Mesenchymal stem cell (in vitro differentiated cells and primary cell): ENCODE data around the gene PROKR1.
"Not testable (repeated sequence)": the region's sequence is repeated elsewhere in the genome, so short reads cannot be mapped to it uniquely, and the experiment has no call there.

ENCODE experiments used
- DNase-seq: peaks from one replicate; pipeline ENCODE4 v3.0.0-alpha.2; 2013
- H2AFZ ChIP-seq: one replicate; pipeline ENCODE4 v1.6.1; 2013; ENCODE audit warnings: low read depth, mild to moderate bottlenecking, control low read depth, inconsistent platforms, low read length, moderate library complexity
- H2AK5ac ChIP-seq: 2 replicates; pipeline ENCODE4 v1.6.1; 2013; ENCODE audit warnings: low read length, moderate library complexity, mild to moderate bottlenecking, inconsistent platforms; ENCODE audit not compliant: severe bottlenecking
- H2BK120ac ChIP-seq: one replicate; pipeline ENCODE4 v1.6.1; 2013; ENCODE audit warnings: low read depth, mild to moderate bottlenecking, inconsistent platforms, low read length, moderate library complexity
- H2BK12ac ChIP-seq, 2 experiments: one replicate each; pipeline ENCODE4 v1.6.1; 2013; ENCODE audit warnings: inconsistent platforms in 2 of 2, low read length in 2 of 2, mild to moderate bottlenecking in 2 of 2, moderate library complexity in 2 of 2, control low read depth in 1 of 2
- H2BK15ac ChIP-seq: one replicate; pipeline ENCODE4 v1.6.1; 2013; ENCODE audit warnings: mild to moderate bottlenecking, low read depth, inconsistent platforms; ENCODE audit not compliant: poor library complexity, severe bottlenecking
- H2BK5ac ChIP-seq: 2 replicates; pipeline ENCODE4 v1.6.1; 2013; ENCODE audit warnings: low read depth, mild to moderate bottlenecking, low read length, control low read depth, inconsistent platforms; ENCODE audit not compliant: poor library complexity, severe bottlenecking
- H3K14ac ChIP-seq, 2 experiments: one replicate each; pipeline ENCODE4 v1.6.1; 2013; ENCODE audit warnings: inconsistent platforms in 2 of 2, low read length in 2 of 2, control low read depth in 1 of 2, mild to moderate bottlenecking in 1 of 2, moderate library complexity in 1 of 2
- H3K18ac ChIP-seq, 2 experiments: one replicate each; pipeline ENCODE4 v1.6.1; 2013; ENCODE audit warnings: inconsistent platforms in 2 of 2, low read length in 2 of 2, control low read depth in 1 of 2, low read depth in 1 of 2, mild to moderate bottlenecking in 1 of 2
- H3K23ac ChIP-seq, 2 experiments: one replicate each; pipeline ENCODE4 v1.6.1; 2013; ENCODE audit warnings: inconsistent platforms in 2 of 2, low read length in 2 of 2, mild to moderate bottlenecking in 2 of 2, moderate library complexity in 2 of 2, control low read depth in 1 of 2
- H3K27ac ChIP-seq: 2 replicates; pipeline ENCODE4 v1.5.1; 2013; ENCODE audit warnings: mild to moderate bottlenecking, moderate library complexity, low read length, control low read depth, inconsistent platforms; ENCODE audit not compliant: poor library complexity, severe bottlenecking
- H3K27me3 ChIP-seq, 2 experiments: 2 replicates each; pipeline versions ENCODE4 v1.6.1 to v1.7.0; 2013; ENCODE audit warnings: low read length in 2 of 2, mild to moderate bottlenecking in 2 of 2, moderate library complexity in 2 of 2, control low read depth in 1 of 2, inconsistent platforms in 1 of 2; ENCODE audit not compliant: control insufficient read depth in 1 of 2, insufficient read depth in 1 of 2
- H3K36me3 ChIP-seq, 2 experiments: 2 replicates each; pipeline versions ENCODE4 v1.6.1 to v1.7.0; 2013; ENCODE audit warnings: low read length in 2 of 2, control low read depth in 1 of 2, inconsistent platforms in 1 of 2, low read depth in 1 of 2, mild to moderate bottlenecking in 1 of 2; ENCODE audit not compliant: insufficient read depth in 2 of 2, control insufficient read depth in 1 of 2
- H3K4ac ChIP-seq, 2 experiments: one replicate each; pipeline ENCODE4 v1.6.1; 2013; ENCODE audit warnings: inconsistent platforms in 2 of 2, low read length in 2 of 2, mild to moderate bottlenecking in 2 of 2, moderate library complexity in 2 of 2, control low read depth in 1 of 2, low read depth in 1 of 2
- H3K4me1 ChIP-seq: 2 replicates; pipeline ENCODE4 v1.6.1; 2013; ENCODE audit warnings: low read depth, low read length, control low read depth; ENCODE audit not compliant: control insufficient read depth, insufficient read depth
- H3K4me2 ChIP-seq: 2 replicates; pipeline ENCODE4 v1.6.1; 2013; ENCODE audit warnings: low read length, mild to moderate bottlenecking, inconsistent platforms; ENCODE audit not compliant: poor library complexity, severe bottlenecking
- H3K4me3 ChIP-seq, 2 experiments: 2 replicates each; pipeline versions ENCODE4 v1.5.1 to v1.7.0; 2013; ENCODE audit warnings: low read length in 2 of 2, mild to moderate bottlenecking in 2 of 2, control low read depth in 1 of 2, low read depth in 1 of 2; ENCODE audit not compliant: insufficient read depth in 1 of 2
- H3K79me1 ChIP-seq: replicated peaks from 2 replicates; pipeline ENCODE4 v1.6.1; 2013; ENCODE audit warnings: mild to moderate bottlenecking, control low read depth, low read length, inconsistent platforms; ENCODE audit not compliant: poor library complexity, severe bottlenecking
- H3K9ac ChIP-seq: 2 replicates; pipeline ENCODE4 v1.7.0; 2013; ENCODE audit warnings: mild to moderate bottlenecking, low read length, moderate library complexity
- H3K9me3 ChIP-seq: 2 replicates; pipeline ENCODE4 v1.7.0; 2013; ENCODE audit warnings: mild to moderate bottlenecking, low read length; ENCODE audit not compliant: control insufficient read depth
- H4K8ac ChIP-seq: one replicate; pipeline ENCODE4 v1.6.1; 2013; ENCODE audit warnings: inconsistent platforms, mild to moderate bottlenecking, low read length, moderate library complexity
- H4K91ac ChIP-seq: one replicate; pipeline ENCODE4 v1.6.1; 2013; ENCODE audit warnings: mild to moderate bottlenecking, low read length, inconsistent platforms
- WGBS: methylation state at CpG from one replicate; pipeline ENCODE4 v1.1.7; 2013; ENCODE audit warnings: mixed read lengths; 5-methylcytosine and 5-hydroxymethylcytosine counted together

The PROKR1 gene

DNA sequence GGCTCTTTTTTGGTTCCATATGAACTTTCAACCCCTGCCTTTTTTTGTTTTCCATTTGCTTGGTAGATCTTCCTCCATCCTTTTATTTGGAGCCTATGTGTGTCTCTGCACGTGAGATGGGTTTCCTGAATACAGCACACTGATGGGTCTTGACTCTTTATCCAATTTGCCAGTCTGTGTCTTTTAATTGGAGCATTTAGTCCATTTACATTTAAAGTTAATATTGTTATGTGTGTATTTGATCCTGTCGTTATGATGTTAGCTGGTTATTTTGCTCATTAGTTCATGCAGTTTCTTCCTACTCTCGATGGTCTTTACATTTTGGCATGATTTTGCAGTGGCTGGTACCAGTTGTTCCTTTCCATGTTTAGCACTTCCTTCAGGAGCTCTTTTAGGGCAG lies 34.5 kb downstream of the PROKR1 start:
- whole genome bisulfite sequencing: no CpG with 5 or more reads among the region's 3 CpGs
- H2BK120ac ChIP-seq, H3K9me3 ChIP-seq, H3K4me1 ChIP-seq, H3K4ac ChIP-seq, H3K23ac ChIP-seq, H2BK12ac ChIP-seq, H3K9ac ChIP-seq, H3K79me1 ChIP-seq, H2AFZ ChIP-seq, H3K4me2 ChIP-seq, H3K36me3 ChIP-seq, H4K91ac ChIP-seq, H2BK5ac ChIP-seq, H4K8ac ChIP-seq, H3K18ac ChIP-seq, H3K14ac ChIP-seq, H3K4me3 ChIP-seq, H3K27me3 ChIP-seq, H2AK5ac ChIP-seq, DNase-seq, H2BK15ac ChIP-seq, H3K27ac ChIP-seq: not testable (repeated sequence)

- not testable (repeated sequence) for H3K23ac ChIP-seq
- DNase-seq: peak; percentile 1
Observed at GRCh38 chr2:68679166-68679916, 36.0 kb downstream of the PROKR1 start.

DNA sequence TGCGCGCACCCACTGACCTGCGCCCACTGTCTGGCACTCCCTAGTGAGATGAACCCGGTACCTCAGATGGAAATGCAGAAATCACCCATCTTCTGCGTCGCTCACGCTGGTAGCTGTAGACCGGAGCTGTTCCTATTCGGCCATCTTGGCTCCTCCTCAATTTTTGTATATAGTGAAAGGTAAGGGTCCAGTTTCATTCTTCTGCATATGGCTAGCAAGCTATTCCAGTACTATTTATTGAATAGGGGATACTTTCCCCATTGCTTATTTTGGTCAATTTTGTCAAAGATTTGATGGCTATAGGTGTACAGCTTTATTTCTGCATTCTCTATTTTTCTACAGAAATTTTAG lies 36.5 kb downstream of the PROKR1 start:
- not testable (repeated sequence) for H4K8ac ChIP-seq, H2AFZ ChIP-seq, H3K27me3 ChIP-seq, H3K9ac ChIP-seq, H4K91ac ChIP-seq, H2AK5ac ChIP-seq, H3K79me1 ChIP-seq, H3K18ac ChIP-seq, H3K4me2 ChIP-seq, H3K36me3 ChIP-seq, H2BK15ac ChIP-seq, DNase-seq, H3K9me3 ChIP-seq, H3K23ac ChIP-seq, H2BK120ac ChIP-seq, H3K4ac ChIP-seq, H3K14ac ChIP-seq, H3K27ac ChIP-seq, H3K4me3 ChIP-seq, H2BK5ac ChIP-seq, H2BK12ac ChIP-seq, H3K4me1 ChIP-seq
- WGBS: 87% methylated on average over 5 of the region's 9 CpGs

More at GRCh38 chr2:68679166-68679916, 36.0 kb downstream of the PROKR1 start:
- H3K4me3 ChIP-seq, H3K36me3 ChIP-seq, H3K79me1 ChIP-seq, H3K4ac ChIP-seq, H3K9me3 ChIP-seq, H3K4me1 ChIP-seq, H2BK15ac ChIP-seq, H4K91ac ChIP-seq, H2AK5ac ChIP-seq, H3K27me3 ChIP-seq, H2BK12ac ChIP-seq, H3K4me2 ChIP-seq, H3K9ac ChIP-seq, H2BK120ac ChIP-seq, H2BK5ac ChIP-seq: not testable (repeated sequence)
- 24% methylated on average over 21 of the region's 25 CpGs for WGBS
- H3K18ac ChIP-seq: peak overlapping the region in 1 of 2 experiments; percentile 70
- H3K14ac ChIP-seq: peak overlapping the region in 1 of 2 experiments; percentile 88
- H4K8ac ChIP-seq: peak overlapping the region; percentile 87
- peak overlapping the region; percentile 27 for H2AFZ ChIP-seq
- H3K27ac ChIP-seq: peak overlapping the region; percentile 61

GRCh38 chr2:68684197-68684596 lies 40.8 kb downstream of the PROKR1 start:
- Histone ChIP-seq H4K91ac (no peak overlapping the region), H3K79me1 (no peaks in the 10 kb centered on the region), H2BK120ac (no peak overlapping the region)

More at GRCh38 chr2:68684197-68684596, 40.8 kb downstream of the PROKR1 start:
- peaks cover 0 to 3% of the 10 kb centered on the region in 2 experiments for H3K36me3 ChIP-seq
- no peak overlapping the region for H3K4me2 ChIP-seq
- no peaks in the 10 kb centered on the region for H3K27me3 ChIP-seq
- no peaks in the 10 kb centered on the region for H3K9me3 ChIP-seq
- no peak overlapping the region for H3K4ac ChIP-seq
- no peak overlapping the region for H3K23ac ChIP-seq
- WGBS: no CpG with 5 or more reads among the region's 2 CpGs
- no peak overlapping the region for H2BK15ac ChIP-seq
- no peaks in the 10 kb centered on the region for H3K4me1 ChIP-seq
- H3K9ac ChIP-seq: no peak overlapping the region
- DNase-seq: no peak
- no peak overlapping the region for H3K27ac ChIP-seq
- no peak overlapping the region for H3K4me3 ChIP-seq
- H2AFZ ChIP-seq: no peak overlapping the region
- H3K18ac ChIP-seq: no peak overlapping the region
- no peak overlapping the region for H3K14ac ChIP-seq
- no peak overlapping the region for H2BK5ac ChIP-seq
- H2BK12ac ChIP-seq: no peak overlapping the region
- no peak overlapping the region for H4K8ac ChIP-seq
- H2AK5ac ChIP-seq: no peak overlapping the region
